Osteocyte (in vitro differentiated cells): Measurements from ENCODE around the gene DPP10. TPM values are rescaled to one million over a fixed set of nuclear protein-coding genes. Genes with fewer than 3 reads are reported as not detected.

Experiments
- DNase-seq: peaks from one replicate; pipeline ENCODE4 v3.0.0; 2021; ENCODE audit warnings: mixed read lengths; ENCODE audit not compliant: unreplicated experiment; ENCODE audit errors: extremely low spot score
- H3K27ac Mint-ChIP-seq: one replicate; pipeline ENCODE4 v1.8.0; 2021; ENCODE audit warnings: mild to moderate bottlenecking, mixed read lengths; ENCODE audit not compliant: unreplicated experiment
- H3K27me3 Mint-ChIP-seq: one replicate; pipeline ENCODE4 v1.8.0; 2021; ENCODE audit warnings: mixed read lengths; ENCODE audit not compliant: unreplicated experiment
- H3K36me3 Mint-ChIP-seq: one replicate; pipeline ENCODE4 v1.8.0; 2021; ENCODE audit warnings: mixed read lengths; ENCODE audit not compliant: unreplicated experiment
- H3K4me1 Mint-ChIP-seq: one replicate; pipeline ENCODE4 v1.8.0; 2021; ENCODE audit warnings: mixed read lengths; ENCODE audit not compliant: unreplicated experiment
- H3K4me3 Mint-ChIP-seq: one replicate; pipeline ENCODE4 v1.8.0; 2021; ENCODE audit warnings: mild to moderate bottlenecking, moderate library complexity, mixed read lengths; ENCODE audit not compliant: unreplicated experiment
- H3K9me3 Mint-ChIP-seq: one replicate; pipeline ENCODE4 v1.8.0; 2021; ENCODE audit warnings: mixed read lengths; ENCODE audit not compliant: unreplicated experiment
- total RNA-seq: library from RNA; stranded (reverse); gene quantifications from 2 replicates; pipeline ENCODE4 v1.2.1, GENCODE V29; 2021
- TF ChIP-seq, protein P1 (sequence below): fragments of 200-600 bp; sonication (generic); IDR thresholded peaks from 2 replicates; pipeline ENCODE4 v1.5.0; 2021; ENCODE audit warnings: antibody characterized with exemption, mild to moderate bottlenecking, moderate library complexity

The DPP10 gene
- total RNA-seq, 1 donor from 2014 or later, result not detected

DNA sequence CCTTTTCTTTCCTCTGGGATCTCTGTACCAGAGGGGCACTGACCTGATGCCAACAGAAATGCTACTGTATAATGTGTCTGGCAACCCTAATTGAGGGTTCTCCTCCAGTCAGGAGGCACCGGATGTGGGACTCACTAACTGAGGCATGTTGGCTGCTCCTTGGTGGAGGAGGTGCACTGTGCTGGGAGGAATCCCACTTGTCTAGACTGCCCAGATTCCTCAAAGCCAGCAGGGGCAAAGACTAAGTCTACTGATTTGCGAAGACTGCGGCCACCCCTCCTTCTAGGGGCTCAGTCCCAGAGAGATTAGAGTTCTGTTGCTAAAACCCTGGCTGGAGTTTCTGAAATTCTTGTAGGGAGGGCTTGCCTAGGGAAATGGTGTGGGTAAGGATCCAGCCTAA, 1192.1 kb downstream of the DPP10 start:
- Mint-ChIP-seq H3K4me1 (no peaks in the 10 kb centered on the region), H3K9me3 (peaks cover 47% of the 10 kb centered on the region), H3K27me3 (no peaks in the 10 kb centered on the region), H3K36me3 (no peaks in the 10 kb centered on the region), H3K4me3 (no peak overlapping the region), H3K27ac (no peak overlapping the region)
- TF ChIP-seq, protein P1, sequence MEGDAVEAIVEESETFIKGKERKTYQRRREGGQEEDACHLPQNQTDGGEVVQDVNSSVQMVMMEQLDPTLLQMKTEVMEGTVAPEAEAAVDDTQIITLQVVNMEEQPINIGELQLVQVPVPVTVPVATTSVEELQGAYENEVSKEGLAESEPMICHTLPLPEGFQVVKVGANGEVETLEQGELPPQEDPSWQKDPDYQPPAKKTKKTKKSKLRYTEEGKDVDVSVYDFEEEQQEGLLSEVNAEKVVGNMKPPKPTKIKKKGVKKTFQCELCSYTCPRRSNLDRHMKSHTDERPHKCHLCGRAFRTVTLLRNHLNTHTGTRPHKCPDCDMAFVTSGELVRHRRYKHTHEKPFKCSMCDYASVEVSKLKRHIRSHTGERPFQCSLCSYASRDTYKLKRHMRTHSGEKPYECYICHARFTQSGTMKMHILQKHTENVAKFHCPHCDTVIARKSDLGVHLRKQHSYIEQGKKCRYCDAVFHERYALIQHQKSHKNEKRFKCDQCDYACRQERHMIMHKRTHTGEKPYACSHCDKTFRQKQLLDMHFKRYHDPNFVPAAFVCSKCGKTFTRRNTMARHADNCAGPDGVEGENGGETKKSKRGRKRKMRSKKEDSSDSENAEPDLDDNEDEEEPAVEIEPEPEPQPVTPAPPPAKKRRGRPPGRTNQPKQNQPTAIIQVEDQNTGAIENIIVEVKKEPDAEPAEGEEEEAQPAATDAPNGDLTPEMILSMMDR, result no peak
- DNase-seq, result no peak

DNA sequence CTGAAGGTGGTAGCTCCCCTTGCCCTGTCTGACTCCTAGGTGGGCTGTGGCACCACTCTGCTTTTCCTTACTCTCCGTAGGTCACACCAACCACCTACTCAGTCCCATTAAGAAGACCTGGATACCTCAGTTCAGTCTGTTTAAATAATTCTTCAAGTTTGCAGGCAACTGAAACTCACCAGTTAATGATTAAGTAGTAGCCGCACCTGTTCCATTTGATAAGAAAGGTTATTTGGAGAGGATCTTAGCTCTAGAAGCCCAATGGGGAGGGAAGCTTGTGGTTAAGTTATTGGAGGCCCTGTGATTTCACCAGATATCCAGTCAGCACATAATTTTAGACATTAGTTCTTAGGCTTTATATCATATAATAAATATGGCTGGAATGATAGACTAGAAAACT, 1193.0 kb downstream of the DPP10 start:
- Mint-ChIP-seq H3K27me3 (no peaks in the 10 kb centered on the region), H3K27ac (no peak overlapping the region), H3K4me1 (no peaks in the 10 kb centered on the region), H3K9me3 (peaks cover 44% of the 10 kb centered on the region), H3K36me3 (no peaks in the 10 kb centered on the region), H3K4me3 (no peak overlapping the region)
- no peak for DNase-seq
- TF ChIP-seq, protein P1, result no peak

DNA sequence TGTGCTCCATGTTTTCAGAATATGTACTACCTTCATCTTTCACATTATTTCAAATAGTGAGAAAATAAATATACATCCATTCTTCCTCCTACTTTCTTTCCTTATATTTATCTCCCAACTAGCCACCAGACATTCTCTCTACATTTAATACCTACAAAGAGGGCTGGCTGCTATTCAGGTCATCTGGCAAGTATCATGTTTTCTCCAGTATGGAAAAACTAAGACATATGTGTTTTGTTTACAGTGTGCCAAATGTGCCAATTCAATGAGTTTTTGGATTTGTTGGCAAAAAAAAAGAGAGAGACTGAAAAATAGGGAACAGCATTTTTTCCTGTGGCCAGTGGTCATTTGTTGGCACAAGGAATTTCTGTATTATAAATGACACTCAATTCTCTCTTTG, 1207.3 kb downstream of the DPP10 start:
- no peak for DNase-seq
- TF ChIP-seq, protein P1, result no peak
- peaks cover 20% of the 10 kb centered on the region for H3K9me3 Mint-ChIP-seq
- no peaks in the 10 kb centered on the region for H3K4me1 Mint-ChIP-seq
- H3K36me3 Mint-ChIP-seq, result no peaks in the 10 kb centered on the region
- no peak overlapping the region for H3K4me3 Mint-ChIP-seq
- no peaks in the 10 kb centered on the region for H3K27me3 Mint-ChIP-seq
- no peak overlapping the region for H3K27ac Mint-ChIP-seq

DNA sequence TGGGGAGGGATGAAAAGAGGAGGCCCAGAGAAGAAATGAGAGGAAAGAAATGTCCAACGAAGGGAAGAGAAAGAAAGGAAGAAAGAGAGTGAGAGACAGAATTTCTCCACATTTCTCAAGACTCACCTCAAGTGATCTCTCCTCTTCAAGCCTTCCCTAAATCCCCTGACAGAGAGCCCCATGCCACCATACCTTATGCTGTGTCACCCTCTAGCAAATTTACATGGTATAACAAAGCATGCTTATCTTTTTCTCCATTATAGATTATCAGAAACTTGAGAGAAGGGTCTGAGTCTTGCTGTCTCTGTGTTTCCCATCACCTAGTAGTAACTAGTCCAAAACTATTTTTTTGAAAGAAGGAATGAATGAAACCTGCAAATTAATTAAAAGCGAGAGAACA, 1208.4 kb downstream of the DPP10 start:
- no peak overlapping the region for H3K27ac Mint-ChIP-seq
- no peaks in the 10 kb centered on the region for H3K36me3 Mint-ChIP-seq
- H3K4me1 Mint-ChIP-seq, result no peaks in the 10 kb centered on the region
- TF ChIP-seq, protein P1, result no peak
- H3K9me3 Mint-ChIP-seq, result peaks cover 15% of the 10 kb centered on the region
- H3K27me3 Mint-ChIP-seq, result no peaks in the 10 kb centered on the region
- no peak for DNase-seq
- no peak overlapping the region for H3K4me3 Mint-ChIP-seq

DNA sequence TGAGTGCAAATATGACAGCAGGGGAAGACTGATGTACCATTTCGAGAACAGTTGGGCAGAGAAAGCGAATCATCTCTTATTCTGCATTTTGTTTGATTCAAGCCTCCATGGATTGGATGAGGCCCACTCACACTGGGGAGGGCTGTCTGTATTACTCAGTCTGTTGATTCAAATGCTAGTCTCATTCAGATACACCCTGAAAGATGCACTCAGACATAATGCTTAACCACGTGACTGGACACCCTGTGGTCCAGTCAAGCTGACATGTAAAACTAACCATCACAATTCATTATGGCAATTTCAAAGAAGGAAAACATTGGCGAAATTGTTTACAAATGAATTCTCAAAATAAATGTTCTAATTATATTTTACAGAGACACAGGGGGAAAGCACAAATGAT, 1210.2 kb downstream of the DPP10 start:
- Mint-ChIP-seq H3K4me1 (no peaks in the 10 kb centered on the region), H3K27ac (no peak overlapping the region), H3K36me3 (no peaks in the 10 kb centered on the region), H3K9me3 (peaks cover 11% of the 10 kb centered on the region), H3K4me3 (no peak overlapping the region), H3K27me3 (no peaks in the 10 kb centered on the region)
- TF ChIP-seq, protein P1, result no peak
- DNase-seq, result no peak
